ENCODE data around the gene LRRTM4.
"Not testable (repeated sequence)": the region's sequence is repeated elsewhere in the genome, so short reads cannot be mapped to it uniquely, and the experiment has no call there.

LRRTM4 gene

DNA sequence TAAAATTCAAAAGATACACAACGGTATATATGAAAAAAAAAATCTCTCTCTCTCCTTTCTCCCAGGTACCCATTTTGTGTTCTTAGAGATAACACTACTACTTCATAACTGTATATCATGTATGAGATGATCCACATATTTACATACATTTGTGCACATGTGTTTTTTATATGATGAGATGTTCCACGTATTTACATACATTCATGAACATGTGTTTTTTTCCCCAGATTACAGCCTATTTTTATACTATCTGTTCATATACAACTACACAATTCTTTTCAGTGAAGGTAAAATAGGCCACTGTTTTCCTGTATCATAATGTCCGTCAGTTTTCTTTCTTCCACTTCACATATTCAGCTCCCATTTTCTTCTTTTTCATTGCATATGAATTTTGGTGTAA lies 808.9 kb downstream of the LRRTM4 start:
- DNase-seq, result no peak

DNA sequence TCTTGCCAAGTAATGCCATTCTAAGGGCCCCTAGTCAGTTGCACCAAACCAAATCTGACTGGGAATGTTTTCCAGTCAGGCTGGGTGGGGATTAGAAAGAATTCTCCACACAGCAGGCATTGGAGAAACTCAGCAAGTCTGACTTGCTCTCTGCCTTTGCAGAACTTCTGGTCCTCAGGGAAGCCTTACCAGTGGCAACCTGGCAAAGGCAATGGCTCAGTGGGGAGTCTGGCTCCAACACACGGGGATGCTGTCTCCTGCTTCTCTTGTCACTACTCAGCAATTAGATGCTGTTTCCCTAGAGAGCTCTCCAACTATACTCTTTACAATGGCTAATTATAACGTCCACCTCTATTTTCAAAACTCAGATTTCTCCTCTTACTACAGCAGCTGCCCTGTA lies 810.7 kb downstream of the LRRTM4 start:
- DNase-seq, result no peak

DNA sequence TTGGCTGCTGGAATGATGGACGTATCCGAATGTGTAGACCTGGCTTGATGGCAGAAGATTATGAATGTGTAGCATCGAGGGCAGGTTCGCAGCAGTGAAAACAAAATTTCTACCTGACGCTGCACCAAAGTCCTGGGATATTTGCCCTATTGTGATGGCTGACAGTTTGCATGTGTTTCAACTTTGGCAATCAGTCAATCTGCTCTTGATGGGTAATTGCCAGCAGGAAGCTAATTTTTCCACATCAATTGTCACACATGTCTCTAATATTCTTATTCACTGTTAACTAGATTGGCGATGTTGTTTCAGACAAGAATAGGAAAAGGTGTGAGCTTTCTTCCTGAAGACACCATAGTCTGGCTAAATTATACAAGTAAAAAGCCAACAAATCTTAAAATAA lies 821.3 kb downstream of the LRRTM4 start:
- DNase-seq, result no peak

DNA sequence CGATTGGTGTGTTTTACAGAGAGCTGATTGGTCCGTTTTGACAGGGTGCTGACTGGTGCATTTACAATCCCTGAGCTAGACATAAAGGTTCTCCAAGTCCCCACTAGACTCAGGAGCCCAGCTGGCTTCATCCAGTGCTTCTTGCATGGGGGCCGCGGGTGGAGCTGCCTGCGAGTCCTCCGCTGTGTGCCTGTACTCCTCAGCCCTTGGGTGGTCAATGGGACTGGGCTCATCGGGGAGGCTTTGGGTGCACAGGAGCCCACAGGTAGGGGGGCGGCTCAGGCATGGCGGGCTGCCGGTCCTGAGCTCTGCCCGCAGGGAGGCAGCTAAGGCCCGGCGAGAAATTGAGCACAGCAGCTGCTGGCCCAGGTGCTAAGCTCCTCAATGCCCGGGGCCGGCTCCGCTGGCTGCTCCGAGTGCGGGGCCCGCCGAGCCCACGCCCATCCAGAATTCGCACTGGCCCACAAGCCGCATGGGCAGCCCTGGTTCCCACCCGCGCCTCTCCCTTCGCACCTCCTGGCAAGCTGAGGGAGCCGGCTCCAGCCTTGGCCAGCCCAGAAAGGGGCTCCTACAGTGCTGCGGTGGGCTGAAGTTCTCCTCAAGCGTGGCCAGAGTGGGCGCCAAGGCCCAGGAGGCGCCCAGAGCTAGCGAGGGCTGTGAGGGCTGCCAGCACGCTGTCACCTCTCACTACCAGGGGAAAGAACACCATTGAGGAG lies 824.0 kb downstream of the LRRTM4 start:
- not testable (repeated sequence) for DNase-seq

Measured in CD4-positive, alpha-beta T cell treated with Interleukin-17A for 4 hours (primary cell).